Measurements from ENCODE around the gene TPSD1. TPM values are rescaled to one million over a fixed set of nuclear protein-coding genes. Genes with fewer than 3 reads are reported as not detected.

The TPSD1 gene
- total RNA-seq, 1 donor: not detected

- TF ChIP-seq CTCF (IDR thresholded peaks at IDR 0.05; ENCODE audit: insufficient read depth, low read length): no peak
- DNase-seq (ENCODE audit: low read depth): no peak
- no peak overlapping the region for H3K4me3 ChIP-seq (ENCODE audit: low read depth, low read length)
Measured at GRCh38 chr16:1258906-1259759, 3.3 kb downstream of the TPSD1 start.

- H3K4me3 ChIP-seq (ENCODE audit: low read depth, low read length): no peak overlapping the region
- DNase-seq (ENCODE audit: low read depth): no peak
- no peak for TF ChIP-seq CTCF (IDR thresholded peaks at IDR 0.05; ENCODE audit: insufficient read depth, low read length)
Measured at GRCh38 chr16:1259760-1260068, 3.8 kb downstream of the TPSD1 start.

- TF ChIP-seq CTCF (IDR thresholded peaks at IDR 0.05; ENCODE audit: insufficient read depth, low read length): no peak
- no peak overlapping the region for H3K4me3 ChIP-seq (ENCODE audit: low read depth, low read length)
- no peak for DNase-seq (ENCODE audit: low read depth)
Measured at GRCh38 chr16:1260101-1260680, 4.3 kb downstream of the TPSD1 start.

- no peak for DNase-seq (ENCODE audit: low read depth)
- no peak for TF ChIP-seq CTCF (IDR thresholded peaks at IDR 0.05; ENCODE audit: insufficient read depth, low read length)
- no peak overlapping the region for H3K4me3 ChIP-seq (ENCODE audit: low read depth, low read length)
Measured at GRCh38 chr16:1261131-1261892, 5.4 kb downstream of the TPSD1 start.

GRCh38 chr16:1262210-1262845 lies 6.5 kb downstream of the TPSD1 start:
- no peak for DNase-seq (ENCODE audit: low read depth)
- no peak for TF ChIP-seq CTCF (IDR thresholded peaks at IDR 0.05; ENCODE audit: insufficient read depth, low read length)

GRCh38 chr16:1262846-1263221 lies 7.0 kb downstream of the TPSD1 start:
- H3K4me3 ChIP-seq (ENCODE audit: low read depth, low read length): no peak overlapping the region
- DNase-seq (ENCODE audit: low read depth): no peak
- no peak for TF ChIP-seq CTCF (IDR thresholded peaks at IDR 0.05; ENCODE audit: insufficient read depth, low read length)

More at GRCh38 chr16:1262210-1262845, 6.5 kb downstream of the TPSD1 start:
- H3K4me3 ChIP-seq (ENCODE audit: low read depth, low read length): no peak overlapping the region

All from fibroblast of the aortic adventitia (primary cell).